Activated B cell treated with CpG ODN at 0.5 μM for 24 hours (primary cell): ENCODE measurements around the gene CRHR1. TPM values are rescaled to one million over a fixed set of nuclear protein-coding genes. Genes with fewer than 3 reads are reported as not detected.

Experiments
- ATAC-seq: fragments of 200-7000 bp; cut with Tn5 transposase; one replicate; pipeline ENCODE4 v1.10.0; 2021; ENCODE audit warnings: low read depth, mild to moderate bottlenecking, moderate library complexity
- CTCF ChIA-PET: fragments of 350-600 bp; sonication (Branson Sonifier 250); formaldehyde crosslinking; loops from one replicate; lab custom pipeline; 2021; ENCODE audit warnings: antibody characterized with exemption; lab: Charles Lee
- POLR2A ChIA-PET: fragments of 350-600 bp; sonication (Branson Sonifier 250); formaldehyde crosslinking; loops from one replicate; lab custom pipeline; 2021; ENCODE audit warnings: antibody characterized with exemption; lab: Charles Lee
- DNase-seq: peaks from one replicate; pipeline ENCODE4 v3.0.0; 2022
- H3K27ac Mint-ChIP-seq: one replicate; pipeline ENCODE4 v1.8.0; 2020; ENCODE audit warnings: mixed read lengths
- H3K27me3 Mint-ChIP-seq: one replicate; pipeline ENCODE4 v1.8.0; 2021; ENCODE audit warnings: mixed read lengths
- H3K36me3 Mint-ChIP-seq: one replicate; pipeline ENCODE4 v1.8.0; 2021; ENCODE audit warnings: low read depth, mixed read lengths
- H3K4me1 Mint-ChIP-seq: one replicate; pipeline ENCODE4 v1.8.0; 2021; ENCODE audit warnings: mixed read lengths
- H3K4me3 Mint-ChIP-seq: one replicate; pipeline ENCODE4 v1.8.0; 2020; ENCODE audit warnings: mild to moderate bottlenecking, mixed read lengths
- H3K9me3 Mint-ChIP-seq: one replicate; pipeline ENCODE4 v1.8.0; 2020; ENCODE audit warnings: mixed read lengths
- CTCF ChIP-seq: fragments of 200-600 bp; IDR thresholded peaks from one replicate; pipeline ENCODE4 v1.8.0; 2022; ENCODE audit warnings: antibody characterized with exemption, mild to moderate bottlenecking
- intact Hi-C: fragments of 100-400 bp; cut with micrococcal nuclease; formaldehyde crosslinking; loops from one replicate; pipeline ENCODE4 v1.15.1; 2024
- total RNA-seq: library from RNA; stranded (reverse); gene quantifications from 2 replicates; pipeline ENCODE4 v1.2.3, GENCODE V29; 2022

CRHR1 gene
- total RNA-seq, 1 donor from 2014 or later: not detected

GRCh38 chr17:45820052-45820780 is 36.1 kb downstream of the CRHR1 start:
- no peak overlapping the region for H3K4me3 Mint-ChIP-seq
- H3K4me1 Mint-ChIP-seq: no peaks in the 10 kb centered on the region
- H3K27ac Mint-ChIP-seq: no peak overlapping the region
- ChIA-PET CTCF (interaction anchor here (1.2 kb wide), 1 partner anchor 12 kb away, joined by 4 read pairs; no protein-coding TSS in a partner anchor), POLR2A (no interaction called here)
- H3K36me3 Mint-ChIP-seq: no peaks in the 10 kb centered on the region
- ATAC-seq: no peak
- TF ChIP-seq CTCF: no peak
- DNase-seq: no peak
- intact Hi-C loops: no loop called here
- peaks cover 6% of the 10 kb centered on the region for H3K27me3 Mint-ChIP-seq
- no peaks in the 10 kb centered on the region for H3K9me3 Mint-ChIP-seq

- POLR2A ChIA-PET: no interaction called here
- Mint-ChIP-seq H3K9me3 (no peaks in the 10 kb centered on the region), H3K4me3 (no peak overlapping the region), H3K27ac (no peak overlapping the region), H3K4me1 (no peaks in the 10 kb centered on the region), H3K36me3 (no peaks in the 10 kb centered on the region), H3K27me3 (peaks cover 6% of the 10 kb centered on the region)
- DNase-seq (no peak), ATAC-seq (no peak)
- TF ChIP-seq CTCF: no peak
- intact Hi-C loops: no loop called here
- CTCF ChIA-PET: no interaction called here
Observed at GRCh38 chr17:45821147-45821546, 37.0 kb downstream of the CRHR1 start.

- ATAC-seq (no peak), DNase-seq (no peak)
- POLR2A ChIA-PET: no interaction called here
- H3K4me3 Mint-ChIP-seq: no peak overlapping the region
- CTCF ChIA-PET: interaction anchor here (1.2 kb wide), 1 partner anchor 184 kb away, joined by 5 read pairs; no protein-coding TSS in a partner anchor
- TF ChIP-seq CTCF: no peak
- no peak overlapping the region for H3K27ac Mint-ChIP-seq
- H3K4me1 Mint-ChIP-seq: no peaks in the 10 kb centered on the region
- no peaks in the 10 kb centered on the region for H3K9me3 Mint-ChIP-seq
- H3K36me3 Mint-ChIP-seq: no peaks in the 10 kb centered on the region
- H3K27me3 Mint-ChIP-seq: peaks cover 9% of the 10 kb centered on the region
- intact Hi-C loops: no loop called here
Observed at GRCh38 chr17:45823598-45823997, 39.5 kb downstream of the CRHR1 start.

- intact Hi-C loops: no loop called here
- no peaks in the 10 kb centered on the region for H3K36me3 Mint-ChIP-seq
- no peak for TF ChIP-seq CTCF
- no peaks in the 10 kb centered on the region for H3K4me1 Mint-ChIP-seq
- no peak overlapping the region for H3K4me3 Mint-ChIP-seq
- no peak overlapping the region for H3K27ac Mint-ChIP-seq
- POLR2A ChIA-PET: no interaction called here
- H3K9me3 Mint-ChIP-seq: no peaks in the 10 kb centered on the region
- ATAC-seq: no peak
- CTCF ChIA-PET: no interaction called here
- H3K27me3 Mint-ChIP-seq: peaks cover 11% of the 10 kb centered on the region
- DNase-seq: no peak
Observed at GRCh38 chr17:45824475-45824874, 40.4 kb downstream of the CRHR1 start.

- Mint-ChIP-seq H3K9me3 (no peaks in the 10 kb centered on the region), H3K4me3 (no peak overlapping the region), H3K4me1 (no peaks in the 10 kb centered on the region), H3K27ac (no peak overlapping the region), H3K36me3 (no peaks in the 10 kb centered on the region), H3K27me3 (peaks cover 11% of the 10 kb centered on the region)
- intact Hi-C loops: no loop called here
- DNase-seq (no peak), ATAC-seq (no peak)
- ChIA-PET CTCF (no interaction called here), POLR2A (no interaction called here)
- TF ChIP-seq CTCF: no peak
Observed at GRCh38 chr17:45824901-45825492, 40.9 kb downstream of the CRHR1 start.
